Measurements from ENCODE around the gene P4HA2.

The P4HA2 gene

GRCh38 chr5:132246806-132247205, 19.2 kb upstream of the P4HA2 start:
- DNase-seq, result no peak

- no peak for DNase-seq
Measured at GRCh38 chr5:132245593-132245992, 17.9 kb upstream of the P4HA2 start.

GRCh38 chr5:132243366-132243977, 15.8 kb upstream of the P4HA2 start:
- no peak for DNase-seq

GRCh38 chr5:132239776-132240175, 12.1 kb upstream of the P4HA2 start:
- no peak for DNase-seq

- DNase-seq, result no peak
Measured at GRCh38 chr5:132238901-132239500, 11.3 kb upstream of the P4HA2 start.

- DNase-seq, result peak; percentile 76
Measured at GRCh38 chr5:132238169-132238744, 10.6 kb upstream of the P4HA2 start.

GRCh38 chr5:132237670-132238069, 10.0 kb upstream of the P4HA2 start:
- no peak for DNase-seq

GRCh38 chr5:132237141-132237540, 9.5 kb upstream of the P4HA2 start:
- no peak for DNase-seq

- no peak for DNase-seq
Measured at GRCh38 chr5:132235340-132235739, 7.7 kb upstream of the P4HA2 start.

- no peak for DNase-seq
Measured at GRCh38 chr5:132234684-132235062, 7.0 kb upstream of the P4HA2 start.

GRCh38 chr5:132233811-132234683, 6.4 kb upstream of the P4HA2 start:
- no peak for DNase-seq

GRCh38 chr5:132233081-132233480, 5.4 kb upstream of the P4HA2 start:
- no peak for DNase-seq

- DNase-seq, result no peak
Measured at GRCh38 chr5:132232465-132232864, 4.8 kb upstream of the P4HA2 start.

- DNase-seq, result no peak
Measured at GRCh38 chr5:132230871-132231270, 3.2 kb upstream of the P4HA2 start.

- no peak for DNase-seq
Measured at GRCh38 chr5:132229236-132229635, 1.6 kb upstream of the P4HA2 start.

- DNase-seq, result no peak
Measured at GRCh38 chr5:132228241-132229035, 785 bp upstream of the P4HA2 start.

- DNase-seq, result no peak
Measured at GRCh38 chr5:132227235-132227484, 493 bp downstream of the P4HA2 start.

- no peak for DNase-seq
Measured at GRCh38 chr5:132226516-132227234, 978 bp downstream of the P4HA2 start.

GRCh38 chr5:132225165-132226032, 2.3 kb downstream of the P4HA2 start:
- peak; percentile 30 for DNase-seq

- DNase-seq, result no peak
Measured at GRCh38 chr5:132224716-132225115, 2.9 kb downstream of the P4HA2 start.

- no peak for DNase-seq
Measured at GRCh38 chr5:132223861-132224260, 3.8 kb downstream of the P4HA2 start.

GRCh38 chr5:132222649-132223038, 5.0 kb downstream of the P4HA2 start:
- no peak for DNase-seq

Data from activated naive CD4-positive, alpha-beta T cell treated with anti-CD3 and anti-CD28 coated beads, Interleukin-2, amount 50 U/mL, for 16 hours (primary cell).